ENCODE results near the gene TENT4A.

DNA sequence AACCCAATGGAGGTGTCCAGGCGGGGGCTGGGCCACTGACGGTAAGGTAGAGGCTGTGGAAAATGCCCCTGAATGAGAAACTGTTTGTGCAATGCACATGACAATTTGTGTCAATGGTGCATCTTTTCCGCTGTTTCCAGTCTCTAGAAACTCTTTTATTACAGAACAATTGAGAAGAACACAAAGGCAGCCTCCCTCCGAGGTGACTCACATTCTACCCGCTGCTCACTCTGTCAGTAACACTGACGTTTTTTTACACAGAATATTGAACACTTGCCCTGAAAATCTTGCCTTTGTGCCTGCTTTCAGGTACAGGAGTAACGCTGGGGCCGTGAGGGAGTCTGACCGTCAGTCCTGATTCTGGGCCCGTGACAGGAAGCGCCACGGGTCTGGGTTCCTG is 11.7 kb upstream of the TENT4A start:
- TF ChIP-seq, protein P1, sequence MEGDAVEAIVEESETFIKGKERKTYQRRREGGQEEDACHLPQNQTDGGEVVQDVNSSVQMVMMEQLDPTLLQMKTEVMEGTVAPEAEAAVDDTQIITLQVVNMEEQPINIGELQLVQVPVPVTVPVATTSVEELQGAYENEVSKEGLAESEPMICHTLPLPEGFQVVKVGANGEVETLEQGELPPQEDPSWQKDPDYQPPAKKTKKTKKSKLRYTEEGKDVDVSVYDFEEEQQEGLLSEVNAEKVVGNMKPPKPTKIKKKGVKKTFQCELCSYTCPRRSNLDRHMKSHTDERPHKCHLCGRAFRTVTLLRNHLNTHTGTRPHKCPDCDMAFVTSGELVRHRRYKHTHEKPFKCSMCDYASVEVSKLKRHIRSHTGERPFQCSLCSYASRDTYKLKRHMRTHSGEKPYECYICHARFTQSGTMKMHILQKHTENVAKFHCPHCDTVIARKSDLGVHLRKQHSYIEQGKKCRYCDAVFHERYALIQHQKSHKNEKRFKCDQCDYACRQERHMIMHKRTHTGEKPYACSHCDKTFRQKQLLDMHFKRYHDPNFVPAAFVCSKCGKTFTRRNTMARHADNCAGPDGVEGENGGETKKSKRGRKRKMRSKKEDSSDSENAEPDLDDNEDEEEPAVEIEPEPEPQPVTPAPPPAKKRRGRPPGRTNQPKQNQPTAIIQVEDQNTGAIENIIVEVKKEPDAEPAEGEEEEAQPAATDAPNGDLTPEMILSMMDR (IDR thresholded peaks at IDR 0.05), result no peak
- no peak for TF ChIP-seq POLR2AphosphoS5 (IDR thresholded peaks at IDR 0.05; ENCODE audit: low read depth, low read length)
- TF ChIP-seq SIN3A (IDR thresholded peaks at IDR 0.05; ENCODE audit: borderline replicate concordance, insufficient read depth, low read depth, low read length), result no peak
- TF ChIP-seq, protein P2, sequence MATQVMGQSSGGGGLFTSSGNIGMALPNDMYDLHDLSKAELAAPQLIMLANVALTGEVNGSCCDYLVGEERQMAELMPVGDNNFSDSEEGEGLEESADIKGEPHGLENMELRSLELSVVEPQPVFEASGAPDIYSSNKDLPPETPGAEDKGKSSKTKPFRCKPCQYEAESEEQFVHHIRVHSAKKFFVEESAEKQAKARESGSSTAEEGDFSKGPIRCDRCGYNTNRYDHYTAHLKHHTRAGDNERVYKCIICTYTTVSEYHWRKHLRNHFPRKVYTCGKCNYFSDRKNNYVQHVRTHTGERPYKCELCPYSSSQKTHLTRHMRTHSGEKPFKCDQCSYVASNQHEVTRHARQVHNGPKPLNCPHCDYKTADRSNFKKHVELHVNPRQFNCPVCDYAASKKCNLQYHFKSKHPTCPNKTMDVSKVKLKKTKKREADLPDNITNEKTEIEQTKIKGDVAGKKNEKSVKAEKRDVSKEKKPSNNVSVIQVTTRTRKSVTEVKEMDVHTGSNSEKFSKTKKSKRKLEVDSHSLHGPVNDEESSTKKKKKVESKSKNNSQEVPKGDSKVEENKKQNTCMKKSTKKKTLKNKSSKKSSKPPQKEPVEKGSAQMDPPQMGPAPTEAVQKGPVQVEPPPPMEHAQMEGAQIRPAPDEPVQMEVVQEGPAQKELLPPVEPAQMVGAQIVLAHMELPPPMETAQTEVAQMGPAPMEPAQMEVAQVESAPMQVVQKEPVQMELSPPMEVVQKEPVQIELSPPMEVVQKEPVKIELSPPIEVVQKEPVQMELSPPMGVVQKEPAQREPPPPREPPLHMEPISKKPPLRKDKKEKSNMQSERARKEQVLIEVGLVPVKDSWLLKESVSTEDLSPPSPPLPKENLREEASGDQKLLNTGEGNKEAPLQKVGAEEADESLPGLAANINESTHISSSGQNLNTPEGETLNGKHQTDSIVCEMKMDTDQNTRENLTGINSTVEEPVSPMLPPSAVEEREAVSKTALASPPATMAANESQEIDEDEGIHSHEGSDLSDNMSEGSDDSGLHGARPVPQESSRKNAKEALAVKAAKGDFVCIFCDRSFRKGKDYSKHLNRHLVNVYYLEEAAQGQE (IDR thresholded peaks at IDR 0.05; ENCODE audit: insufficient read depth in 1 of 2, low read depth in 2 of 2, low read length in 1 of 2), result no peak
- TF ChIP-seq TCF7L2 (IDR thresholded peaks at IDR 0.05; ENCODE audit: low read depth, low read length), result no peak
